B cell (primary cell): ENCODE results near the gene SCRN3. TPM values are rescaled to one million over a fixed set of nuclear protein-coding genes. Genes with fewer than 3 reads are reported as not detected.

Experiments
- ATAC-seq: fragments of 200-7000 bp; cut with Tn5 transposase; one replicate; pipeline ENCODE4 v1.10.0; 2021; ENCODE audit warnings: low read depth, mild to moderate bottlenecking, moderate number of reproducible peaks, moderate library complexity
- CTCF ChIA-PET: fragments of 350-600 bp; sonication (Branson Sonifier 250); formaldehyde crosslinking; loops from one replicate; lab custom pipeline; 2021; ENCODE audit warnings: antibody characterized with exemption, inconsistent platforms; lab: Charles Lee
- POLR2A ChIA-PET: fragments of 350-600 bp; sonication (Branson Sonifier 250); formaldehyde crosslinking; loops from one replicate; lab custom pipeline; 2021; ENCODE audit warnings: antibody characterized with exemption; lab: Charles Lee
- DNase-seq: peaks from one replicate; pipeline ENCODE4 v3.0.0; 2013
- H2AFZ ChIP-seq: 2 replicates; pipeline ENCODE4 v1.6.1; 2012; ENCODE audit warnings: mild to moderate bottlenecking, low read depth, low read length; ENCODE audit not compliant: insufficient read depth, poor library complexity, severe bottlenecking
- H3K27ac ChIP-seq, 2 donors: 1 replicate in 1 of 2; 2 replicates in 1 of 2; pipeline ENCODE4 v1.5.1; 2012 to 2013; ENCODE audit warnings: low read length in 2 of 2, mild to moderate bottlenecking in 2 of 2, moderate library complexity in 1 of 2
- H3K27me3 ChIP-seq, 4 experiments: fragments of 200-600 bp in 1 of 4; sonication (generic) in 1 of 4; replicated peaks in 1 of 4; 1 replicate in 2 of 4; 2 replicates in 2 of 4; pipeline versions ENCODE4 v1.6.1 to v1.7.0; 2013 to 2016; ENCODE audit warnings: low read length in 3 of 4, mild to moderate bottlenecking in 2 of 4, mixed read lengths in 1 of 4, moderate library complexity in 1 of 4; ENCODE audit not compliant: insufficient read depth in 4 of 4, control insufficient read depth in 3 of 4; ENCODE audit errors: control extremely low read depth in 1 of 4
- H3K36me3 ChIP-seq, 2 experiments: replicated peaks in 1 of 2; 1 replicate in 1 of 2; 2 replicates in 1 of 2; pipeline versions ENCODE4 v1.6.1 to v1.7.1; 2013; ENCODE audit warnings: low read length in 1 of 2; ENCODE audit not compliant: insufficient read depth in 2 of 2, control insufficient read depth in 1 of 2; ENCODE audit errors: control extremely low read depth in 1 of 2, extremely low read depth in 1 of 2
- H3K4me1 ChIP-seq, 2 donors: fragments of 200-600 bp in 1 of 2; sonication (generic) in 1 of 2; 1 replicate in 1 of 2; 2 replicates in 1 of 2; pipeline versions ENCODE4 v1.5.1 to v1.6.1; 2013 to 2017; ENCODE audit warnings: low read length in 2 of 2; ENCODE audit not compliant: control insufficient read depth in 2 of 2, insufficient read depth in 2 of 2
- H3K4me2 ChIP-seq: replicated peaks from 2 replicates; pipeline ENCODE3; 2012; ENCODE audit warnings: mild to moderate bottlenecking, low read depth, low read length; ENCODE audit not compliant: poor library complexity, severe bottlenecking
- H3K4me3 ChIP-seq, 5 experiments: fragments of 200-600 bp in 1 of 5; sonication (generic) in 1 of 5; 1 replicate in 3 of 5; 2 replicates in 2 of 5; pipeline versions ENCODE4 v1.5.1 to v1.7.0; 2011 to 2016; ENCODE audit warnings: low read length in 4 of 5, mild to moderate bottlenecking in 4 of 5, low read depth in 2 of 5, control low read depth in 1 of 5, moderate library complexity in 1 of 5; ENCODE audit not compliant: insufficient read depth in 1 of 5; ENCODE audit errors: control extremely low read depth in 1 of 5, extremely low read depth in 1 of 5
- H3K79me2 ChIP-seq: fragments of 200-600 bp; sonication (generic); one replicate; pipeline ENCODE4 v1.6.0; 2016; ENCODE audit warnings: low read length; ENCODE audit not compliant: control insufficient read depth, insufficient read depth
- H3K9ac ChIP-seq: fragments of 200-600 bp; sonication (generic); 2 replicates; pipeline ENCODE4 v1.6.1; 2017; ENCODE audit warnings: mild to moderate bottlenecking, low read length, moderate library complexity
- H3K9me3 ChIP-seq, 3 donors: one replicate each; pipeline versions ENCODE4 v1.6.1 to v1.7.1; 2013; ENCODE audit warnings: low read length in 2 of 3; ENCODE audit not compliant: control insufficient read depth in 2 of 3, insufficient read depth in 1 of 3; ENCODE audit errors: control extremely low read depth in 1 of 3
- H4K20me1 ChIP-seq: 2 replicates; pipeline ENCODE4 v1.6.0; 2012; ENCODE audit warnings: mild to moderate bottlenecking, low read length; ENCODE audit not compliant: insufficient read depth, control insufficient read depth, poor library complexity, severe bottlenecking
- H3K27ac Mint-ChIP-seq: one replicate; pipeline ENCODE4 v1.8.0; 2021; ENCODE audit warnings: mixed read lengths
- H3K27me3 Mint-ChIP-seq: one replicate; pipeline ENCODE4 v1.8.0; 2021; ENCODE audit warnings: mixed read lengths
- H3K4me1 Mint-ChIP-seq: one replicate; pipeline ENCODE4 v1.8.0; 2021; ENCODE audit warnings: mixed read lengths
- H3K4me3 Mint-ChIP-seq: one replicate; pipeline ENCODE4 v1.8.0; 2021; ENCODE audit warnings: mixed read lengths
- H3K9me3 Mint-ChIP-seq: one replicate; pipeline ENCODE4 v1.8.0; 2022; ENCODE audit warnings: mixed read lengths; ENCODE audit not compliant: insufficient read depth
- EZH2 ChIP-seq: IDR thresholded peaks from 2 replicates; pipeline ENCODE4 v1.6.1; 2012; ENCODE audit warnings: borderline replicate concordance, low read depth, mild to moderate bottlenecking, moderate library complexity, low read length; ENCODE audit not compliant: insufficient read depth, poor library complexity, severe bottlenecking
- WGBS: methylation state at CpG from one replicate; pipeline ENCODE4 v1.1.5; 2013; ENCODE audit warnings: missing lambda C conversion rate; ENCODE audit not compliant: insufficient coverage; 5-methylcytosine and 5-hydroxymethylcytosine counted together
- intact Hi-C: fragments of 100-400 bp; cut with micrococcal nuclease; formaldehyde crosslinking; loops from one replicate; pipeline ENCODE4 v1.10.0; 2022
- polyA plus RNA-seq: library from polyadenylated mRNA; depleted of rRNA; stranded (reverse); fragments of >200 nt; gene quantifications from 2 replicates; pipeline ENCODE4 v1.2.3, GENCODE V29; 2012
- total RNA-seq, 2 donors: library from RNA; stranded (reverse); fragments of 120-200 nt in 1 of 2; gene quantifications; 1 replicate in 1 of 2; 2 replicates in 1 of 2; pipeline versions ENCODE4 v1.2.3 to v1.2.4, GENCODE V29; 2013 to 2022
- TF ChIP-seq, protein P1 (sequence below): fragments of 200-600 bp; IDR thresholded peaks from one replicate; pipeline ENCODE4 v1.8.0; 2022; ENCODE audit warnings: antibody characterized with exemption, mild to moderate bottlenecking

Gene SCRN3
- total and polyA plus RNA-seq, 2 donors (not counting 1 experiment from before 2014, with no cell fraction given), result 9.8 to 21.6 TPM

DNA sequence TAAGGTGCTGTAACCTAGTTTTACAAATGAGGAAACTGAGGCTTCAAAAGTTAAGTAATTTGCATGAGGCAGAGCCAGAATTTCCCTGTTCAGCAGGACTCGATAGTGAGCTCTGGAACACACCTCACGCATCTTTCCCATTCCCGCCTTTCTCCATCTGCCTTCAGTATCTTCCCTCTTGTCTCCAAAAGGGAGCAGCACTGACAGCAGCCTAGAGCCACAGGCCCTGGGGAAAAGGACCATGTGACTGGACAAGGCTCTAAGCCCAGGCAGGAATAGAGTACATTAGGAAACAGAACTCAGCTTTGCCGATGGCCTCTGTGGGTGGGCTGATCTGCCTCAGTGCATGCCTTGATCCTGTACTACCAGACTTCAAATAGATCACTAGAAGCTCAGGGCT is 69.8 kb downstream of the SCRN3 start:
- Mint-ChIP-seq H3K4me1 (no peaks in the 10 kb centered on the region), H3K9me3 (no peaks in the 10 kb centered on the region), H3K27ac (no peak overlapping the region), H3K27me3 (no peaks in the 10 kb centered on the region), H3K4me3 (no peak overlapping the region)
- H3K27me3 ChIP-seq, result no peaks in the 10 kb centered on the region
- no peak overlapping the region for H2AFZ ChIP-seq
- WGBS, result 94% methylated on average over 3 of the region's 4 CpGs
- H3K79me2 ChIP-seq, result no peaks in the 10 kb centered on the region
- no peak for ATAC-seq
- ChIA-PET POLR2A (no interaction called here), CTCF (interaction anchor here (0.9 to 1.8 kb wide), 5 partner anchors 13 to 222 kb away, joined by 3 to 11 read pairs (median 6); no protein-coding TSS in a partner anchor)
- H3K27ac ChIP-seq, result no peak overlapping the region
- intact Hi-C loops, result no loop called here
- no peaks in the 10 kb centered on the region for H3K4me1 ChIP-seq
- no peak overlapping the region for H3K4me3 ChIP-seq
- H3K36me3 ChIP-seq, result no peaks in the 10 kb centered on the region
- H4K20me1 ChIP-seq, result no peaks in the 10 kb centered on the region
- H3K9ac ChIP-seq, result no peak overlapping the region
- DNase-seq, result no peak
- no peaks in the 10 kb centered on the region for H3K9me3 ChIP-seq
- no peak for TF ChIP-seq EZH2
- TF ChIP-seq, protein P1, sequence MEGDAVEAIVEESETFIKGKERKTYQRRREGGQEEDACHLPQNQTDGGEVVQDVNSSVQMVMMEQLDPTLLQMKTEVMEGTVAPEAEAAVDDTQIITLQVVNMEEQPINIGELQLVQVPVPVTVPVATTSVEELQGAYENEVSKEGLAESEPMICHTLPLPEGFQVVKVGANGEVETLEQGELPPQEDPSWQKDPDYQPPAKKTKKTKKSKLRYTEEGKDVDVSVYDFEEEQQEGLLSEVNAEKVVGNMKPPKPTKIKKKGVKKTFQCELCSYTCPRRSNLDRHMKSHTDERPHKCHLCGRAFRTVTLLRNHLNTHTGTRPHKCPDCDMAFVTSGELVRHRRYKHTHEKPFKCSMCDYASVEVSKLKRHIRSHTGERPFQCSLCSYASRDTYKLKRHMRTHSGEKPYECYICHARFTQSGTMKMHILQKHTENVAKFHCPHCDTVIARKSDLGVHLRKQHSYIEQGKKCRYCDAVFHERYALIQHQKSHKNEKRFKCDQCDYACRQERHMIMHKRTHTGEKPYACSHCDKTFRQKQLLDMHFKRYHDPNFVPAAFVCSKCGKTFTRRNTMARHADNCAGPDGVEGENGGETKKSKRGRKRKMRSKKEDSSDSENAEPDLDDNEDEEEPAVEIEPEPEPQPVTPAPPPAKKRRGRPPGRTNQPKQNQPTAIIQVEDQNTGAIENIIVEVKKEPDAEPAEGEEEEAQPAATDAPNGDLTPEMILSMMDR, result no peak
- no peak overlapping the region for H3K4me2 ChIP-seq

- H3K4me2 ChIP-seq, result no peak overlapping the region
- Mint-ChIP-seq H3K27me3 (no peaks in the 10 kb centered on the region), H3K4me1 (no peaks in the 10 kb centered on the region), H3K9me3 (no peaks in the 10 kb centered on the region), H3K4me3 (no peak overlapping the region), H3K27ac (no peak overlapping the region)
- no peaks in the 10 kb centered on the region for H3K4me1 ChIP-seq
- DNase-seq (no peak), ATAC-seq (no peak)
- H4K20me1 ChIP-seq, result no peaks in the 10 kb centered on the region
- ChIA-PET POLR2A (no interaction called here), CTCF (interaction anchor here (8.0 kb wide), 1 partner anchor 12 kb away, joined by 37 read pairs; no protein-coding TSS in a partner anchor)
- H3K27ac ChIP-seq, result no peak overlapping the region
- intact Hi-C loops, result no loop called here
- WGBS, result 95% methylated on average over 2 of the region's 3 CpGs
- no peak overlapping the region for H2AFZ ChIP-seq
- H3K9ac ChIP-seq, result no peak overlapping the region
- TF ChIP-seq, protein P1, result no peak
- no peak for TF ChIP-seq EZH2
- H3K27me3 ChIP-seq, result no peaks in the 10 kb centered on the region
- no peak overlapping the region for H3K4me3 ChIP-seq
- H3K36me3 ChIP-seq, result no peaks in the 10 kb centered on the region
- no peaks in the 10 kb centered on the region for H3K79me2 ChIP-seq
- no peaks in the 10 kb centered on the region for H3K9me3 ChIP-seq
Measured at GRCh38 chr2:174473796-174474195, 78.3 kb downstream of the SCRN3 start.
